Left kidney (tissue), 2 donors: ENCODE data around the gene PRKCA. TPM values are rescaled to one million over a fixed set of nuclear protein-coding genes. Genes with fewer than 3 reads are reported as not detected.

Experiments used
- DNase-seq: peaks from one replicate; pipeline ENCODE4 v3.0.0-alpha.2; 2013
- polyA plus RNA-seq: library from polyadenylated mRNA; unstranded; fragments of 120-200 nt; gene quantifications from one replicate; pipeline ENCODE4 v1.2.1, GENCODE V29; 2013; ENCODE audit not compliant: insufficient read length

The PRKCA gene
- polyA plus RNA-seq, 1 donor = 26.9 TPM

GRCh38 chr17:66839616-66840015 lies 537.2 kb downstream of the PRKCA start:
- no peak for DNase-seq

- DNase-seq = no peak
These were observed 537.6 kb downstream of the PRKCA start for GRCh38 chr17:66840061-66840460.

DNA sequence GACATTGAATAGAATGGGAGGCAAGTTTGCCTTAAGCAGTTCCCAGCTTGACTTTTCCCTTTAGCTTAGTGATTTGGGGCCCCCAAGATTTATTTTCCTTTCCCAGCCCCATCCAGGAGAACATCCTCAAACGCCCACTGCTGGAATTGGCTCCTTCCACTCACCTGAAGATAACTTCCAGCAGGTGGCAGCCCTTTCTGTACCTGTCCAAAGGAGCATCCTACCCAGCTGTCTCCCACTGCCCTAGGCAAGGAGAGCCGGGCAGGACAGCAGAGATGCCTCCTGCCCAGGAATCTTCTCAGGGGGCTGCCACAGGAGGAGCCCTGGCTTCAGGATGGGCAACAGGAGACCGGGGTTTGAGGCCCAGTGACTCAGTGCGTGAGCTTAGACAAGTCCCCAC lies 538.9 kb downstream of the PRKCA start:
- no peak for DNase-seq

DNA sequence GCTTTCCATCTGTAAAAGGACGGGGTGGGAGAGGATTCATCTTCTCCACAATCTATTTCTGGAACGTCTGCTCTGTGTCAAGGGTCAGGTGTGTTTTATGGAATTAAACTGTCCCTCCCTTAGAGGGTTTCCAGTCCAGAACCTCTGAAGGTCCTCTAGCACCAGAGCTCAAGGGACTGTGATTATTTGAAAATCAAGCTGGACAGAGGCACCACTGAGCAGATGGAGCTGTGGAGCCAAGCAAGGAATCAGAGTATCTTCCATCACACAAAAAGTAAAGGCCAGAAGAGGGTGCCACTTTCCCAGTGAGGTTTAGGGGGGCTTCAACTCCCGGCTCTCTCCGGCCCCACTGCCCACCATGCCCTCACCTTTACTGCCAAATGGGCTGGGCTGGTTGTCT lies 539.3 kb downstream of the PRKCA start:
- DNase-seq = no peak

DNA sequence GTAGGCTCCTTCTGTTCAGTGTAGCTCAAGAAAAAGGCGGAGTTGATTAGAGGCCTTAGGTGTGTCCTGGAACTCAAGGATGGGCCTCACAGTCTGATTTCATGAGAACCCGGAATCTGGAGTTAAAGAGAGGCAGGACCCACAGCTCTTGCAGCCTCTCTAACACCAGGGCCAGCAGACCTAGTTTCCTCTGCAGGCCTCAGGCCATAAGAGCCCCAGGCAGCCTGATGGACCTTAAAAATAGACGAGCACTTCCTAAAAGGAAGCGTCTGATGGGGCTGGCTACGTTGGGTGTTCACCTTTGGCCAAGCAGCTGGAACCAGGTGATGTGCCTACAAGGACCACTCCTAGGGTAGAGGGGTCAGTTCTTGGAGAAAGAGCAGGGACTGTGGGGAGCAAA lies 540.1 kb downstream of the PRKCA start:
- no peak for DNase-seq

GRCh38 chr17:66842959-66843358 lies 540.5 kb downstream of the PRKCA start:
- no peak for DNase-seq

DNA sequence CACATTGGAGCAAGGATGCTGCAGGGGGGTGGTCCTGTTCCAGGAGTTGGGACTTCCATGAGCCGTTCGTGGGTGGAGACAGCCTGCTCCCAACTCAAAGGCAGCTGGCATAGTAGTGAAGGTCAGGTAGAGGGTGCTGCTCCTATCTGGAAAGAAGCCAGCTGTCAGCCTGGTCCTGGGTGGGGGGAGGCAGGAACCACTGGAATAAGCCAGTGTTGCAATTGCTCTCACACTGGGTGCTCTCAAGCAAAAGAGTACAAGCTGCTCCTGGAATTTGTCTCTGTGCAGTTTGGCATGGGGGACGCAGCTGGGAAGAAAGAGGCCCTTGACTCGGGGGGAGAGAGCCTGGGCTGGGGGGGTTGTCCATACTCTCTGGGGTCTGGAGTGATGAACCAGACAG lies 541.2 kb downstream of the PRKCA start:
- DNase-seq = no peak

DNA sequence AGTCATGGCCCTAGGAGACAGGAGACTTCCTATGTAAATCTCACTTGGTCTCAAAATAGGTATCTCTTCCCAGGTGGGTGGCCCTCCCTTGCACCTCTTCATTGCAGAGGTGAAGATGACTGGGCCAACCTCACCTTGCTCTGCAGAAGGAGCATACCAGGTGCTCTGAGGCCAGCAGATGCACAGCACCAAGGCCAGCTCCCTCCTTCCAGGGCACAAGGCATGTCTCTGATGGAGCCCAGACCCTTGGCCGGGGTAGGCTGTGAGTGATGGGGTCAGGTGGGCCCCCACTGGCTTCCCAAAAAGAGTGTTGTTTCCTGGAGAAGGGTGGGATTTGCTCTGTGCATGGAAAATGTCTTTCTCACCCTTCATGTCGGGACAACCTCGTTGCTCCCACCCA lies 545.3 kb downstream of the PRKCA start:
- DNase-seq = no peak

GRCh38 chr17:66848496-66848895 lies 546.1 kb downstream of the PRKCA start:
- no peak for DNase-seq

- DNase-seq = no peak
These were observed 546.7 kb downstream of the PRKCA start for GRCh38 chr17:66849032-66849655.

DNA sequence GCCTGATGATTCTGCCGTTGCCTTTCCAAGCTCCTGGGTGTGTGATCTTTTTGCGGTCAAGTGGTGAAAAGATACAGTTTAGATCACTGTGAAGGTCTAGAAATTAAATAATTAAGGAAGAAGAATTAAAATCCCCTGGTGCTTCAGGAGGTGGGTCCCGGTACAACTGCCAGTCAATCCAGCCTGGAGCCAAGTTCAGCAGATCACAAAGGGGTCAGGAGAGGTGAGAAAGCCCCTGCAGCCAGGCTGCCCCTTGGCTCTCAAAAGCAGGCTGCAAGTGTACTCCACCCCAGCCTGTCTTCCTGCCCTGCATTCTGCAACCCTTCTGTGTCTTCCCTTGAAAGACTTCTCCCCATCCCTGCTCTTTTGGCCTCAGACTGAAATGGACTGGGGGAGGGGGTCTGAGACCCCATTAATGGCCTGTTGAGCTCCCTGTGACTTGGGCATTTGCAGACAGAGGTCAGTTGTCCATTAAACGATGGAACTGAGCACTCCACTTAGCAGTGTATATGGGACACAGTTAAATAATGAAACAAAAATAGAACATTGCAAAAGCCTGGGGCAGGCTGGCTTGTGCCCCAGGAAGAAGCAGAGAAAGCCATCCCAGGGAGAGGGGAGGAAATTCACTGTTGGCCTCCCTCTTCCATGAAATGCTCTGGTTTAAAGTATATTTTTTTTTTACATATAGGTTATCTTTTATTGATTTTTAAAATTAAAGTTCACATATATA lies 547.6 kb downstream of the PRKCA start:
- DNase-seq = no peak

- DNase-seq = no peak
These were observed 548.3 kb downstream of the PRKCA start for GRCh38 chr17:66850692-66851091.

DNA sequence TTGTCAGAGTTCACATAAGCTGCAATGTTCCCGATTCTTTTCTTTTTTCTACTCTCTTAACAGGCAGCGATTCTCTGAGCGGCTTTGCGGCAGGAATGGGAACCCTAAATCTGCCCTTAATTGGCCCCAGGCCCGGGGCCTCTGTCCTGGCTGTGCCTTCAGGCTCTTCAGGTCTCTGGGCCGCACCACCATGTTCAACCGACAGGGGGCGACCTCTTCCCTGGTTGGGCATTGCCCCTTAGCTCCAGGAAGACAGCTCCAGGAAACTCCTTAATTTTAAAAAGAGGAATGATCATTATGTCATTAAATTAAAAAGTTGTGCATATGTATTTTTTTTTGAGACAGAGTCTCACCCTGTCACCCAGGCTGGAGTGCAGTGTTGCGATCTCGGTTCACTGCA lies 552.8 kb downstream of the PRKCA start:
- no peak for DNase-seq

DNA sequence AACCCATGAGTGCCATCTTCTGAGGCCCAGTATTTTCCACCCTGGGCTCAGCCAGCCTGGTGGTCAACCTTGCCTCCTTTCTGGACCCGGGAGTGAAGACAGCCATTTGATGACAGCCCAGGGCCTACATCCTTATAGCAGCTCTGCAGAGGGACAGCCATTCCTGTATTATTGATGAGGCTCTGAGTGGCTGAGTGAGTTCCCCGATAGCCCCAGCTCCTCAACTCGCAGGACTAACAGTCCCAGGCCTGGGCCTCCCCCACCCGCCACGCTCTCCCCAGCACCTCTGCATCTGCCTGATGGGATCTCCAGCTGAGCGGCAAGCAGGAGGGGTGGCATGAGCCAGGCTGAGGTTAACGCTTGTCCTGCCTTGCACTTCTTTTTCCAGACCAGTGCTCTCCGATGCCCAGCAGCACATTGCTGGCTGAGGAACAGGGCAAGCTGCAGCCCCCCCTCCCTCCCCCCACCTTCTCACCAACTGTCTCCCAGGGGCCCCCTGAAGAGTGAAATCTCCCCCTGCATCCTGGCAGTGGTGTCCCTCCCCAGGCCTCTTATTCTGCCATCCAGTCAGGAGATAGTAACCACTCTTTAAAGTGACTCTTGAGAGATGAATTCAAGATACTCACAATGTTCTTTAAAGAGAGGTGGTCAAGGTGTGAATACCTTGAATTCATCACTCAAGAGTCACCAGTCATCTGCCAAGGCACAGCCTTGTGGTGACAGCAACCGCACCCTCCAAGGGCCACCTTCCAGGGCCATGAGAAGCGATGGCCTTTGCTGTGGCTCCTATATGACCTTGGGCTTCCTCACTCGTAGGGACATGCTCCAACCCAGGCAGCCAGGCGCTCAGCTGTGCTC lies 556.0 kb downstream of the PRKCA start:
- no peak for DNase-seq

- no peak for DNase-seq
These were observed 556.9 kb downstream of the PRKCA start for GRCh38 chr17:66859353-66859752.

DNA sequence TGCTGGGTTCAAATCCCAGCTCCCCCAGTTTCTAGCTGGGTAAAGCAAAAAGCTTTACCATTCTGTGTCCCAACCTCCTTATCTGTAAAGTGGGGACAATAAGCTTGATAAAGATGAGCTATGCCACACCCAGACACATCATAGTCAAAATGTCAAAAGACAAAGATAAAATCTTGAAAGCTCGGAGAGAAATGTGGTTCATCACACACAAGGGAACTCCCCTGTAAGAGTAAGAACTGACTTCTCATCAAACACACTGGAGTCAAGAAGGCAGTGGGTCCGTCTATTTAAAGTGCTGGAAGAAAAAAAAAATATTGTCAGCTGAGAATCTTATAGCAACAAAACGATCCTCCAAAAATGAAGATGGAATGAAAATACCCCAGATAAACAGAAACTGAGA lies 557.8 kb downstream of the PRKCA start:
- no peak for DNase-seq

Other genes starting within 250 kb of the PRKCA start
- gene CEP112, start 110.5 kb upstream of the PRKCA start, polyA plus RNA-seq = 16.5 TPM
- gene APOH, start 73.2 kb upstream of the PRKCA start, polyA plus RNA-seq = not detected